ENCODE results near the gene UBASH3B.

DNA sequence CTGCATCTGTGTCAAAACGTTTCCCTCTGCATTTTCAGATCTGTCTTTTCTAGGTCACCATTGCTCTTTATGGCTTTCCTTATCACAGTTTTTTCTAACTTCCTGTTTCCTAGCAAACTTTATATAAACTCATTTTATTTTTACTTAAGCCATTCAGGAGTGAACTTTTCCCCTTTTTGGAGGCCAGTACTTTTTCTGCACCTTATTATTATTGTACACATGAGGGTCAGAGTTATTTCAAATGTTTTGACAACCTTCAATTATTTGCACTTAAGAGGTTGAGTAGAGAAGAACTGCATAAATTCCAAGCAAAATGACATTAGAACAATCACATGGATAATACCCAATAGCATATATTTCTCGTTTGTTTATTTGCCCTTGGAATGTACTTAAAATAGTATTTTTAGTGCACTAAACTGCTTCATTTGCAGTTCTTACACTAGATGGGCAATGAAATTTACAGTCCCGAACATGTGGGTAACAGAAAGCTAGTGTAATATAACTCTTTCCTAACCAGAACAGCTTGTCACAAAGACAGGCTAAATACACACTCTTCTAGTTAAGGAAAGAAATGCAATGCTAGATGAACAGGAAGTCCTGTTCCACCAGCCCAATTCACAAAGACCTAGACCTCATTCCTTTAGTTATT lies 79.5 kb downstream of the UBASH3B start:
- TF ChIP-seq SP1 (IDR thresholded peaks at IDR 0.05): no peak
- TF ChIP-seq FOXM1 (IDR thresholded peaks at IDR 0.05; ENCODE audit: borderline replicate concordance): no peak
- no peak for TF ChIP-seq HDGF (IDR thresholded peaks at IDR 0.05; ENCODE audit: borderline replicate concordance)
- TF ChIP-seq SUZ12 (IDR thresholded peaks at IDR 0.05): no peak
- no peak for TF ChIP-seq ARNT (IDR thresholded peaks at IDR 0.05)
- TF ChIP-seq ZNF384 (IDR thresholded peaks at IDR 0.05): no peak
- no peak for TF ChIP-seq TARDBP (IDR thresholded peaks at IDR 0.05)

Data from HEK293T (cell line).